ENCODE data around the gene ABLIM2.
A peak's percentile ranks its signal among the peaks of the same experiment; 100 is the strongest.

ABLIM2 gene

DNA sequence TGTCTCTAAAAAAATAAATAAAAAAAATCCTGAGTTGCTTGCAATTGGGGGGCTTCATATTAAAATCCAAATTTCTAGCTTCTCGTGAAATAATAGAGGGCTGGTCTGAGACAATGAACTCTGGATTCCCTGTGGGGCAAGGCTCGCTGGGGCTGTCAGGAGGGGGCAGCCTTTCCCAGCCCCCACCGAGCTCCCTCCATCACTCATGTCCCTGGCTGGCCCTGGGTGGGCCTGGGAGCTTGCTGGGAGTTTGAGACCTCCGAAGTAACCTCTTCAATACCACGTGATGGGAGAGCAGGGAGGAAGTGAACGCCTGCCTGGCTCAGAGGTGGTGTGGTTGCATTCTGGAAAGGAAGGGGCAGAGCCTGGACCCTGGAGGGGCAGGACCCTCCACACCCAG, 164.9 kb downstream of the ABLIM2 start:
- no peak for DNase-seq (ENCODE audit: low spot score)
- Mint-ChIP-seq H3K9me3 (no peaks in the 10 kb centered on the region), H3K27me3 (ENCODE audit: low read depth) (no peaks in the 10 kb centered on the region), H3K4me1 (ENCODE audit: low read depth) (no peaks in the 10 kb centered on the region), H3K27ac (no peak overlapping the region), H3K36me3 (ENCODE audit: low read depth) (no peaks in the 10 kb centered on the region), H3K4me3 (no peak overlapping the region)

- H3K27ac Mint-ChIP-seq: no peak overlapping the region
Observed at GRCh38 chr4:7992846-7993245, 165.8 kb downstream of the ABLIM2 start.

DNA sequence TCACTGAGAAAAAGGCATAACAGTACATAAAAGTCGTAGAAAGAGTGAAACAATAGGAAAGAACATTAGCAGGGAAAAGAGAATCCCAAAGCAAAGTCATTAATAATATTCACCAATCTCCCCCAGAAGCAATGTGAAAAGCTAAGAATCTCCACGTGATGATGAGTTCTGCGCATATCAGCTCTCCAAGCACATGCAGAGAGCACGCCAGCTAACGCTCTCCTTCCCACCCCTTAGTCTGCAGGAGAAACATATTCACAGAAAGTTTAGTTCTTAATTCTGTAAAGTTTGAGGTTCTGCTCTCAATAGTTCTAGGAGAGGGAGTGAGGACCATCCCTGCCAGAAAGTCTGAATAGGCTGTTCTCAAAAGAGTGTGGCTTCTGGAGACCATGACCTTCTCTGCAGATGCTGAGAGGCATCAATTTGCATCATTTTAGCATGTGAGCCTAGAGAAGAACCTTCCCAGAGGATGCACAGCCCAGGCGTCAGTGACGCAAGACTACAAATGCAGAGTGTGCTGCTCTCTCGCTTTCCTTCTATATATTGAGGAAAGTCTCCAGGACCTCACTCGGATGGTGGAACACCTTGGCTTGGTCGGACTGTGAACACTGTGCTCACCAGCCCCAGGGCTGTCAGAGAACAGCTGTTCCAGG, 167.7 kb downstream of the ABLIM2 start:
- Mint-ChIP-seq H3K27me3 (ENCODE audit: low read depth) (peaks cover under 1% of the 10 kb centered on the region), H3K9me3 (no peaks in the 10 kb centered on the region), H3K4me3 (no peak overlapping the region), H3K27ac (no peak overlapping the region), H3K4me1 (ENCODE audit: low read depth) (peaks cover 3% of the 10 kb centered on the region), H3K36me3 (ENCODE audit: low read depth) (no peaks in the 10 kb centered on the region)
- DNase-seq (ENCODE audit: low spot score): no peak

More at GRCh38 chr4:7992846-7993245, 165.8 kb downstream of the ABLIM2 start:
- Mint-ChIP-seq H3K9me3 (no peaks in the 10 kb centered on the region), H3K36me3 (ENCODE audit: low read depth) (no peaks in the 10 kb centered on the region), H3K27me3 (ENCODE audit: low read depth) (no peaks in the 10 kb centered on the region), H3K4me1 (ENCODE audit: low read depth) (no peaks in the 10 kb centered on the region), H3K4me3 (no peak overlapping the region)
- DNase-seq (ENCODE audit: low spot score): no peak

DNA sequence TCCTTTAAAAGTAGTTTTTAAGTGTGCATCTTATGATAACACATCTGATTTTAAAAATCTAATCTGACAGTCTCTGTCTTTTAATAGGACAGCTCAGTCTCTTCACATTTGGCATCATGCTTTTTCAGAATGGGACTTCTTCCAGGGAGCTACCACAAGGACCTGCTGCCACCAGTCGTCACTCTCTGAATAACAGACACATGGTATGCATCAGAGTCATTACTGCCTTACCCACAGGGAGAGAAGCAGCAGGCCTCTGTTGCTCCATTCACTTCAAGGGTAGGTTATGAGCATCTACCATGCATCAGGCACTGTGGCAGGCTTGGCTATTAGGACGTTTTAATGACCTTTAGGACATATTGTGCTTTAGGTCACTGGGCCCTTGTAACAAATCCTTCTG, 169.0 kb downstream of the ABLIM2 start:
- Mint-ChIP-seq H3K36me3 (ENCODE audit: low read depth) (no peaks in the 10 kb centered on the region), H3K27ac (no peak overlapping the region), H3K27me3 (ENCODE audit: low read depth) (peaks cover 1% of the 10 kb centered on the region), H3K9me3 (no peaks in the 10 kb centered on the region), H3K4me3 (no peak overlapping the region), H3K4me1 (ENCODE audit: low read depth) (peaks cover 6% of the 10 kb centered on the region)
- DNase-seq (ENCODE audit: low spot score): no peak

DNA sequence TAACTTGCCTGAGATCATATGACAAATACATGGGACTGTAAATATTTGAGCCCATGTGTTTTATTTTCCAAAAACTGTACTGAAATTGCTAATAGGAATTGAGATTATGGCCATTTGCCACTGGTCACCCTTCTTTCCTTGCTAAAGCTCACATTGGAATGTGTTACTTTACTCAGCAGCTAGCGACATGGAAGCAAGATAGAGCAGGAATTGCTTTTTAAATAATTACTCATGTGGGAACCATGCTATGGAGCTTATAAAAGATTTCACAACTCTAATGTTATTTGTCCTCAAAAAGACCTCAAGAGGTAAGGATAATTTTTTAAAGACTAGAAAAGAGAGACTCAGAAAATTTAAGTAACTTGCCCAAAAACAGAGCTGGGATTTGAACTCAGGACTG, 170.2 kb downstream of the ABLIM2 start:
- Mint-ChIP-seq H3K27ac (no peak overlapping the region), H3K9me3 (no peaks in the 10 kb centered on the region), H3K27me3 (ENCODE audit: low read depth) (peaks cover 3% of the 10 kb centered on the region), H3K36me3 (ENCODE audit: low read depth) (no peaks in the 10 kb centered on the region), H3K4me3 (no peak overlapping the region), H3K4me1 (ENCODE audit: low read depth) (peaks cover 6% of the 10 kb centered on the region)
- DNase-seq (ENCODE audit: low spot score): no peak

- peak; percentile 67 for DNase-seq (ENCODE audit: low spot score)
- Mint-ChIP-seq H3K27me3 (ENCODE audit: low read depth) (peaks cover 3% of the 10 kb centered on the region), H3K9me3 (no peaks in the 10 kb centered on the region), H3K36me3 (ENCODE audit: low read depth) (no peaks in the 10 kb centered on the region), H3K4me3 (no peak overlapping the region), H3K27ac (no peak overlapping the region), H3K4me1 (ENCODE audit: low read depth) (peaks cover 6% of the 10 kb centered on the region)
Observed at GRCh38 chr4:7987148-7987989, 171.2 kb downstream of the ABLIM2 start.

- peaks cover 6% of the 10 kb centered on the region for H3K4me1 Mint-ChIP-seq (ENCODE audit: low read depth)
- no peak overlapping the region for H3K27ac Mint-ChIP-seq
- peaks cover 3% of the 10 kb centered on the region for H3K27me3 Mint-ChIP-seq (ENCODE audit: low read depth)
- H3K4me3 Mint-ChIP-seq: no peak overlapping the region
- no peaks in the 10 kb centered on the region for H3K9me3 Mint-ChIP-seq
- no peak for DNase-seq (ENCODE audit: low spot score)
- no peaks in the 10 kb centered on the region for H3K36me3 Mint-ChIP-seq (ENCODE audit: low read depth)
Observed at GRCh38 chr4:7985891-7986441, 172.6 kb downstream of the ABLIM2 start.

DNA sequence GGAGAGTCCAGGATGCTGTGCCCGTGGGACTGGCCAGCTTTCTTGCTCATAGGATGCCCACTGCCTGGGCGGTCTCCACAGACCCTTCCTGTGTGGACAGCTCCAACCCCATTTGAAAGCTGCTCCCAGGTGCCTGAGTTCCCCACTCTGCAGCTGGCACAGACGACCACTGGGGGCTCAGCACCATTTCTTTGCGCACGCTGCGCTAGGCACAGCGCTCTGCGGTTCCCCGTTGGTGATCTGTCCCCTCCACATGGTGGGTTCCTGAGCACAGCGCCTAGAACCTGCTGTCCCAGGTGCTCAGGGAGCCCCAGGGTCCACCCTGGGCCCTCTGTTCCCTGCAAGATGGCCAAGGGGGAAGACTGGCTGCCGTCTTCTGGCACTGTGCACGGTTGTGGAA, 173.5 kb downstream of the ABLIM2 start:
- DNase-seq (ENCODE audit: low spot score): no peak
- Mint-ChIP-seq H3K27ac (no peak overlapping the region), H3K4me1 (ENCODE audit: low read depth) (peaks cover 6% of the 10 kb centered on the region), H3K36me3 (ENCODE audit: low read depth) (no peaks in the 10 kb centered on the region), H3K27me3 (ENCODE audit: low read depth) (peaks cover 3% of the 10 kb centered on the region), H3K4me3 (no peak overlapping the region), H3K9me3 (no peaks in the 10 kb centered on the region)

DNA sequence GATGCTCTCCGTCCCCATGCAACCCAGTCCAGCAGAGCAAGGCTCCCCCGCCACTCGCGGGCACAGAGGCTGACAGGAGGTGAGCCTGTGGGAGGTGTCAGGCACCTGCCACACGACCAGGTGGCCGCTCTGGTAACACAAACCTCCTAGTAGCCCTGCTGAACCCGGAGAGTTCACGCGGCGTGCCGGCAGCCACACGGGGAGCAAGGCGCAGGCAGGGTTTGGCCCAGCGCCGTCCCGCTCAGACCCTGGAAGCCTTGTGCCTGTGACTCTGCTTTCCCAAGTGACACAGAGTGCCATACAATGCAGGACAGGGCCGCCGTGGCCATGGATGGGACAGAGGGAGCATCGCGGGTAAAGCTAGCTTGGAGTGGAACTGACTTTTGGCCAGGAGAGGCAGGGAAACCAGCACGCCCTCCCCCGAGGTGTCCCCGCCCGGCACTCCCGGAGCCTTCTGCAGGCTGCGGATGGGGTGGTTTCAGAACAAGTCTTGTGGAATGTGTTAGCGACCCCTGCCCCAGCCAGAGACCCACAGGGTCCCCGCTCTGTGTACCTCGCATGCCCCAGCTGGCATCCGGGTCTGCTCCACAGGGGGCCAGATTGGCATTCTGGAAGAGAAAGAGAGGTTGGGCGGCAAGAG, 174.2 kb downstream of the ABLIM2 start:
- DNase-seq (ENCODE audit: low spot score): no peak
- peaks cover 3% of the 10 kb centered on the region for H3K27me3 Mint-ChIP-seq (ENCODE audit: low read depth)

DNA sequence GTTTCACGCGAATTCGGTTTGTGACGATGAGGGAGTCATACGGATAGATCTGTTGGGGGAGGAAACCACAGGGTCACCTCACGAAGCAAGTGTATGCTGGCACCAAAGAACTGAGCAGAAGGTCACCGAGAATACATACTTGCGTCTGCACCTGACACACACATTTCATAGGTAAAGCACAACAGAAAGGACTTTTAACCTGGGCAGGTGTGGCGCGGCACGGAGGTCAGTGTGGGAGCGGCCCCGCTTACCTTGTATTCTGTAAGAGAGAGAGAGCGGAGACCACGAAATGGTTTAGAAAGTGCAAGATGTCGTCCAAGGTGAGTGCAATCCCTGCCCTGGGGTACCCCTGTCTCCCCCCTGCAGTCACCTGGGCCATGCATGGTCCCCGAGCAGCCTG, 175.3 kb downstream of the ABLIM2 start:
- Mint-ChIP-seq H3K9me3 (no peaks in the 10 kb centered on the region), H3K36me3 (ENCODE audit: low read depth) (no peaks in the 10 kb centered on the region), H3K4me1 (ENCODE audit: low read depth) (peaks cover 6% of the 10 kb centered on the region), H3K27me3 (ENCODE audit: low read depth) (peaks cover 3% of the 10 kb centered on the region), H3K27ac (no peak overlapping the region), H3K4me3 (no peak overlapping the region)
- DNase-seq (ENCODE audit: low spot score): no peak

More for the DNA sequence above, 174.2 kb downstream of the ABLIM2 start:
- Mint-ChIP-seq H3K4me1 (ENCODE audit: low read depth) (peaks cover 6% of the 10 kb centered on the region), H3K4me3 (no peak overlapping the region), H3K27ac (no peak overlapping the region), H3K36me3 (ENCODE audit: low read depth) (no peaks in the 10 kb centered on the region), H3K9me3 (no peaks in the 10 kb centered on the region)

- Mint-ChIP-seq H3K36me3 (ENCODE audit: low read depth) (no peaks in the 10 kb centered on the region), H3K9me3 (no peaks in the 10 kb centered on the region), H3K4me3 (no peak overlapping the region), H3K4me1 (ENCODE audit: low read depth) (peaks cover 8% of the 10 kb centered on the region), H3K27me3 (ENCODE audit: low read depth) (peaks cover 3% of the 10 kb centered on the region), H3K27ac (no peak overlapping the region)
- no peak for DNase-seq (ENCODE audit: low spot score)
Observed at GRCh38 chr4:7981738-7982394, 176.7 kb downstream of the ABLIM2 start.

DNA sequence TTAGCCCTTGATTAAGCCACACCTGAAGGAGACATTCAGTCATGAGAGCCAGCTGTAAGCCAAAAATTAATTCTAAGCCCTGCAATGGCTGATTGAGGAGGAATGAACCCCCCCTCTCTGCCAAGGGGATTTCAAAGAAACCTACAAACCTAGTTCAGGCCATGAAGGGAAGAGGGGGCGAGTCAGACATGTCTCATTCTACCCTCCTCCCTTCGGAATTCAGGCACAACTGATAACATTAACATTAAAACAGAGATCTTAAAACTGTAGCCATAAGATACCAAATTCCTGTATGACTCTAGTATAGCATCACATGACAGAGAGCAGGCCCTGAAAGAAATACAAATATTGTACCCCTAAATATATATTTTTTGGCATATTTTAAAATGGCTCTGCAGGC, 178.6 kb downstream of the ABLIM2 start:
- H3K27ac Mint-ChIP-seq: no peak overlapping the region
- no peaks in the 10 kb centered on the region for H3K36me3 Mint-ChIP-seq (ENCODE audit: low read depth)
- H3K9me3 Mint-ChIP-seq: no peaks in the 10 kb centered on the region
- H3K27me3 Mint-ChIP-seq (ENCODE audit: low read depth): peaks cover 2% of the 10 kb centered on the region
- H3K4me1 Mint-ChIP-seq (ENCODE audit: low read depth): peaks cover 2% of the 10 kb centered on the region
- H3K4me3 Mint-ChIP-seq: no peak overlapping the region
- DNase-seq (ENCODE audit: low spot score): no peak

DNA sequence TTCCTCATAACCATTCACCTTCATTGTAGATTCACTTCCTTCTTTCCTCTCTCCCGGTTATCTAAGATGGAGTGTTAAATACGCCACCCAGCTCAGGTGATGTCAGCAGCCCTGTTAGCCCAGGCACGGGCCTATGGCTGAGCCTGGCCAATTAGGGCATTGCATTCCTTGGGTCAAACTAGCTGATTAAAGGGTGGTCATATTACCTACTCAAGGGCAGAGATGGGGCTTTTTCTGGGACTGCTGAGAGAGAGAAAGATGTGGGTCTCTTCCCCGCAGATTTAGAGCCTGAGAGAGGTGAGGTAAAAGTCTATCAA, 179.0 kb downstream of the ABLIM2 start:
- no peak for DNase-seq (ENCODE audit: low spot score)
- Mint-ChIP-seq H3K27me3 (ENCODE audit: low read depth) (peaks cover 2% of the 10 kb centered on the region), H3K4me3 (no peak overlapping the region), H3K27ac (no peak overlapping the region), H3K9me3 (no peaks in the 10 kb centered on the region), H3K4me1 (ENCODE audit: low read depth) (peaks cover 2% of the 10 kb centered on the region), H3K36me3 (ENCODE audit: low read depth) (no peaks in the 10 kb centered on the region)

Data from T-helper 2 cell treated with Interferon-gamma antibody and Interleukin-4, amounts not matched to agents 5 μg/mL and 100 μg/mL, for 36 hours (primary cell).